HepG2 (cell line): Measurements from ENCODE around the gene ZMIZ2. TPM values are rescaled to one million over a fixed set of nuclear protein-coding genes. Genes with fewer than 3 reads are reported as not detected.
A peak's percentile ranks its signal among the peaks of the same experiment; 100 is the strongest.

Experiments used
- AHDC1 ChIP-seq: sonication (generic); formaldehyde crosslinking; IDR thresholded peaks from 2 replicates; pipeline ENCODE4 v1.5.1; 2020; ENCODE audit warnings: mild to moderate bottlenecking, missing genetic modification reagents, borderline replicate concordance
- CEBPZ ChIP-seq: IDR thresholded peaks from 2 replicates; pipeline ENCODE4 v1.6.1; 2012; ENCODE audit warnings: low read length, improper control_type of control experiment
- DRAP1 ChIP-seq: IDR thresholded peaks from 2 replicates; pipeline ENCODE4 v1.6.1; 2016; ENCODE audit warnings: missing genetic modification reagents, missing compliant biosample characterization
- HMG20A ChIP-seq: IDR thresholded peaks from 2 replicates; pipeline ENCODE4 v1.6.1; 2016; ENCODE audit warnings: borderline replicate concordance
- HOXA3 ChIP-seq: sonication (generic); formaldehyde crosslinking; IDR thresholded peaks from 2 replicates; pipeline ENCODE4 v1.5.0; 2020; ENCODE audit warnings: missing genetic modification reagents
- IRF2 ChIP-seq: IDR thresholded peaks from 2 replicates; pipeline ENCODE4 v1.6.1; 2018; ENCODE audit warnings: missing genetic modification reagents, missing compliant biosample characterization
- JUND ChIP-seq: sonication (generic); formaldehyde crosslinking; IDR thresholded peaks from 2 replicates; pipeline ENCODE4 v1.8.0; 2022; ENCODE audit warnings: mild to moderate bottlenecking, missing genetic modification reagents
- NCOR1 ChIP-seq: fragments of 200-600 bp; sonication (generic); IDR thresholded peaks from 2 replicates; pipeline ENCODE4 v1.7.0; 2017; ENCODE audit warnings: antibody characterized with exemption, low read length, borderline replicate concordance
- NR1H2 ChIP-seq: sonication (generic); formaldehyde crosslinking; IDR thresholded peaks from 2 replicates; pipeline ENCODE4 v1.8.1; 2022; ENCODE audit warnings: low read depth, missing genetic modification reagents, borderline replicate concordance
- NR2F6 ChIP-seq, 2 experiments: IDR thresholded peaks; 2 replicates each; pipeline ENCODE4 v1.6.1; 2016; ENCODE audit warnings: antibody characterized with exemption in 1 of 2, mild to moderate bottlenecking in 1 of 2
- RARA ChIP-seq: IDR thresholded peaks from 2 replicates; pipeline ENCODE4 v1.6.1; 2016; ENCODE audit warnings: missing genetic modification reagents, missing compliant biosample characterization
- RXRB ChIP-seq: IDR thresholded peaks from 2 replicates; pipeline ENCODE4 v1.6.1; 2016; ENCODE audit warnings: borderline replicate concordance, missing genetic modification reagents, missing compliant biosample characterization
- SALL1 ChIP-seq: sonication (generic); formaldehyde crosslinking; IDR thresholded peaks from 2 replicates; pipeline ENCODE4 v1.8.0; 2022; ENCODE audit warnings: mild to moderate bottlenecking, missing genetic modification reagents
- SKI ChIP-seq: fragments of 450-650 bp; IDR thresholded peaks from one replicate; pipeline ENCODE4 v1.6.1; 2018; ENCODE audit warnings: mild to moderate bottlenecking; ENCODE audit not compliant: partially characterized antibody
- SNAPC2 ChIP-seq: sonication (generic); formaldehyde crosslinking; IDR thresholded peaks from 2 replicates; pipeline ENCODE4 v1.8.1; 2022; ENCODE audit warnings: mild to moderate bottlenecking, missing genetic modification reagents
- SRSF1 ChIP-seq: fragments of 200-400 bp; formaldehyde crosslinking; optimal IDR thresholded peaks from 2 replicates; pipeline ENCODE3; 2017; ENCODE audit warnings: mild to moderate bottlenecking, low read depth, low read length, moderate library complexity
- ZNF333 ChIP-seq: sonication (generic); formaldehyde crosslinking; IDR thresholded peaks from 2 replicates; pipeline ENCODE4 v1.4.0; 2020; ENCODE audit warnings: mild to moderate bottlenecking, missing genetic modification reagents, borderline replicate concordance
- ZNF577 ChIP-seq: sonication (generic); formaldehyde crosslinking; IDR thresholded peaks from 2 replicates; pipeline ENCODE4 v1.4.0; 2020; ENCODE audit warnings: mild to moderate bottlenecking, low read depth, missing genetic modification reagents, borderline replicate concordance
- ZSCAN21 ChIP-seq: sonication (generic); formaldehyde crosslinking; IDR thresholded peaks from 2 replicates; pipeline ENCODE4 v1.8.0; 2022; ENCODE audit warnings: mild to moderate bottlenecking, missing genetic modification reagents, moderate library complexity, borderline replicate concordance
- polyA plus RNA-seq, 8 experiments: library from polyadenylated mRNA; depleted of rRNA in 3 of 8; stranded (reverse) in 7 of 8; unstranded in 1 of 8; fragments of >200 nt; fragmentation: Illumina TruSeq in 4 of 8; extraction: Trizol in 4 of 8; gene quantifications; 2 replicates each; pipeline versions ENCODE4 v1.2.1 to v1.2.3, GENCODE V29; 2011 to 2016; ENCODE audit warnings: low read depth in 4 of 8, missing spikeins in 1 of 8, mixed read lengths in 1 of 8; ENCODE audit not compliant: insufficient read depth in 1 of 8
- total RNA-seq, 5 experiments: library from RNA; depleted of rRNA; stranded (reverse); fragments of >200 nt; fragmentation: Illumina TruSeq; extraction: Trizol; gene quantifications; 2 replicates each; pipeline ENCODE4 v1.2.3, GENCODE V29; 2016; ENCODE audit warnings: low read depth in 1 of 5
- TF ChIP-seq, protein P1 (sequence below): sonication (generic); formaldehyde crosslinking; IDR thresholded peaks from 2 replicates; pipeline ENCODE4 v1.4.0; 2020; ENCODE audit warnings: missing genetic modification reagents, borderline replicate concordance

The ZMIZ2 gene
- total and polyA plus RNA-seq, 2 of the 13 experiments (the other 11 are each of a cell fraction or from before 2014, with no cell fraction given) = 4.9 to 7.9 TPM

DNA sequence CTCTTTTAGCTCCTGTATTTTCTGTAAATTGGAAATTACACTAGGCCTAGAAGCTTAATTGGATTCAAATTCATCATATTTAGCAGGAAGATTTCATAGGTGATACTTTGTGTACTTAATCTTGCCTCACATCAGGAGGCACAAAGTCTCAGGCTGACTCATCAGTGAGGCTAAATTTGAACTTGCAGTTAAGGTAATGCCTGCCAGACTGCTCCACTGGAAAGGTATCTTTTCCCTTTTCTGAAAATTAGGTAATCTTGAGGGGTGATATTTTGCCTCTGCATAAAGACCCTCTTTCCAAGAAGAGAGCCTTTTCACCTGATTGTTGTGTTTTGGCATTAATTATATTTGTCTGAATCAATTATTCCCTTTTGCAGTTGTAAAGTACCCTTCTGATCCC lies 62.4 kb downstream of the ZMIZ2 start (continued):
- TF ChIP-seq JUND (CRISPR knock-in tag) (peak; percentile 93), ZSCAN21 (CRISPR knock-in tag) (no peak), SRSF1 (no peak), RXRB (CRISPR knock-in tag) (peak; percentile 70; the same call in 1 of the 2 replicates), ZNF577 (CRISPR knock-in tag) (no peak), SALL1 (CRISPR knock-in tag) (peak; percentile 35; the same call in 1 of the 2 replicates), NR2F6 (IDR thresholded peaks at IDR 0.05) (no peak), NR2F6 (CRISPR knock-in tag; IDR thresholded peaks at IDR 0.05) (0 out of 2 replicates have a peak, but pooled peaks have one; percentile 6), SNAPC2 (no peak), DRAP1 (CRISPR knock-in tag) (no peak), CEBPZ (no peak), ZNF333 (CRISPR knock-in tag) (no peak), HOXA3 (CRISPR knock-in tag) (no peak), IRF2 (0 out of 2 replicates have a peak, but pooled peaks have one; percentile 18), NR1H2 (CRISPR knock-in tag) (no peak), RARA (CRISPR knock-in tag) (peak; percentile 50), HMG20A (0 out of 2 replicates have a peak, but pooled peaks have one; percentile 41), SKI (peak; percentile 74), NCOR1 (peak; percentile 34; the same call in 1 of the 2 replicates), AHDC1 (CRISPR knock-in tag) (no peak)
- TF ChIP-seq, protein P1, sequence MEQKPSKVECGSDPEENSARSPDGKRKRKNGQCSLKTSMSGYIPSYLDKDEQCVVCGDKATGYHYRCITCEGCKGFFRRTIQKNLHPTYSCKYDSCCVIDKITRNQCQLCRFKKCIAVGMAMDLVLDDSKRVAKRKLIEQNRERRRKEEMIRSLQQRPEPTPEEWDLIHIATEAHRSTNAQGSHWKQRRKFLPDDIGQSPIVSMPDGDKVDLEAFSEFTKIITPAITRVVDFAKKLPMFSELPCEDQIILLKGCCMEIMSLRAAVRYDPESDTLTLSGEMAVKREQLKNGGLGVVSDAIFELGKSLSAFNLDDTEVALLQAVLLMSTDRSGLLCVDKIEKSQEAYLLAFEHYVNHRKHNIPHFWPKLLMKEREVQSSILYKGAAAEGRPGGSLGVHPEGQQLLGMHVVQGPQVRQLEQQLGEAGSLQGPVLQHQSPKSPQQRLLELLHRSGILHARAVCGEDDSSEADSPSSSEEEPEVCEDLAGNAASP = peak; percentile 65; the same call in 1 of the 2 replicates
